Measurements from ENCODE around the gene BPIFA1. TPM values are rescaled to one million over a fixed set of nuclear protein-coding genes. Genes with fewer than 3 reads are reported as not detected.

The BPIFA1 gene
- total and polyA plus RNA-seq, 11 donors: not detected

- ATAC-seq (no peak), DNase-seq (no peak)
- TF ChIP-seq POLR2A (IDR thresholded peaks at IDR 0.05) (no peak), CTCF (IDR thresholded peaks at IDR 0.05) (no peak)
- H3K4me3 ChIP-seq: no peak overlapping the region
- no peak overlapping the region for H3K27ac ChIP-seq
- 89 to 93% (median 92%) methylated on average over 11 to 13 of the region's 13 CpGs for WGBS, 4 donors
- H3K27me3 ChIP-seq: peaks cover 0 to 44% (median 3%) of the 10 kb centered on the region in 9 donors
- intact Hi-C loops (cut with DNase I): loop anchor here in 7 of 10 donors (5.0 to 10.0 kb wide), 5 partner anchors 196 to 496 kb away; no protein-coding TSS in a partner anchor
- no peaks in the 10 kb centered on the region for H3K36me3 ChIP-seq
- no peaks in the 10 kb centered on the region for H3K9me3 ChIP-seq
- H3K4me1 ChIP-seq: no peaks in the 10 kb centered on the region
Observed at GRCh38 chr20:33290852-33291251, 55.1 kb downstream of the BPIFA1 start.

- intact Hi-C loops (cut with DNase I): loop anchor here in 7 of 10 donors (5.0 to 10.0 kb wide), 5 partner anchors 197 to 497 kb away; no protein-coding TSS in a partner anchor
- WGBS, 4 donors: 71 to 82% (median 77%) methylated on average over 8 of the region's 8 CpGs
- no peaks in the 10 kb centered on the region for H3K4me1 ChIP-seq
Observed at GRCh38 chr20:33291416-33291815, 55.6 kb downstream of the BPIFA1 start.

GRCh38 chr20:33291830-33292355, 56.1 kb downstream of the BPIFA1 start:
- TF ChIP-seq CTCF (IDR thresholded peaks at IDR 0.05) (peak; percentile 43 to 87 (median 66)), POLR2A (IDR thresholded peaks at IDR 0.05) (no peak)
- Histone ChIP-seq H3K4me3 (no peak overlapping the region), H3K27ac (no peak overlapping the region), H3K4me1 (no peaks in the 10 kb centered on the region), H3K36me3 (no peaks in the 10 kb centered on the region), H3K9me3 (no peaks in the 10 kb centered on the region), H3K27me3 (peaks cover 0 to 44% (median 3%) of the 10 kb centered on the region in 9 donors)
- peak in 1 of 5 donors; percentile 21 for DNase-seq
- intact Hi-C loops (cut with DNase I): loop anchor here in 7 of 10 donors (5.0 to 10.0 kb wide), 5 partner anchors 197 to 497 kb away; no protein-coding TSS in a partner anchor
- WGBS, 4 donors: 32 to 45% (median 37%) methylated on average over 7 of the region's 7 CpGs
- peak in 1 of 4 donors; percentile 20 for ATAC-seq

More at GRCh38 chr20:33291416-33291815, 55.6 kb downstream of the BPIFA1 start:
- H3K36me3 ChIP-seq: no peaks in the 10 kb centered on the region
- H3K27ac ChIP-seq: no peak overlapping the region
- peaks cover 0 to 44% (median 3%) of the 10 kb centered on the region in 9 donors for H3K27me3 ChIP-seq
- DNase-seq (no peak), ATAC-seq (no peak)
- H3K9me3 ChIP-seq: no peaks in the 10 kb centered on the region
- H3K4me3 ChIP-seq: no peak overlapping the region
- TF ChIP-seq POLR2A (IDR thresholded peaks at IDR 0.05) (no peak), CTCF (IDR thresholded peaks at IDR 0.05) (no peak)

Other genes starting within 250 kb of the BPIFA1 start
- not detected for gene SUN5, start 231.6 kb upstream of the BPIFA1 start, total RNA-seq
- gene SUN5, start 231.6 kb upstream of the BPIFA1 start, polyA plus RNA-seq: not detected
- gene BPIFB2, start 228.3 kb upstream of the BPIFA1 start, total RNA-seq: not detected
- gene BPIFB2, start 228.3 kb upstream of the BPIFA1 start, polyA plus RNA-seq: not detected
- not detected for gene BPIFB6, start 204.3 kb upstream of the BPIFA1 start, total RNA-seq
- not detected for gene BPIFB6, start 204.3 kb upstream of the BPIFA1 start, polyA plus RNA-seq
- gene BPIFB3, start 182.1 kb upstream of the BPIFA1 start, total RNA-seq: not detected
- gene BPIFB3, start 182.1 kb upstream of the BPIFA1 start, polyA plus RNA-seq: not detected
- not detected for gene BPIFB4, start 156.4 kb upstream of the BPIFA1 start, total RNA-seq
- not detected for gene BPIFB4, start 156.4 kb upstream of the BPIFA1 start, polyA plus RNA-seq
- not detected for gene BPIFA2, start 67.8 kb upstream of the BPIFA1 start, total RNA-seq
- gene BPIFA2, start 67.8 kb upstream of the BPIFA1 start, polyA plus RNA-seq: not detected
- not detected for gene BPIFA3, start 18.6 kb upstream of the BPIFA1 start, total RNA-seq
- gene BPIFA3, start 18.6 kb upstream of the BPIFA1 start, polyA plus RNA-seq: not detected
- not detected for gene BPIFB1, start 47.2 kb downstream of the BPIFA1 start, total RNA-seq
- under 1 TPM in 1 of 2 donors, not detected in 1; 0.04 TPM for gene BPIFB1, start 47.2 kb downstream of the BPIFA1 start, polyA plus RNA-seq
- gene CDK5RAP1, start 165.5 kb downstream of the BPIFA1 start, total RNA-seq: 10 to 100 TPM; 17.6 to 24.3 (median 20.1) TPM
- gene CDK5RAP1, start 165.5 kb downstream of the BPIFA1 start, polyA plus RNA-seq: 10 to 100 TPM; 30.6 to 34.9 TPM
- 100 to 1,000 TPM; 122 to 318 (median 166) TPM for gene SNTA1, start 207.8 kb downstream of the BPIFA1 start, total RNA-seq
- 100 to 1,000 TPM in 1 of 2 donors, 10 to 100 TPM in 1; 91.0 to 201 TPM for gene SNTA1, start 207.8 kb downstream of the BPIFA1 start, polyA plus RNA-seq

Data from heart left ventricle (tissue), 16 donors.